Amniotic epithelial cell (primary cell): Measurements from ENCODE around the gene ITGB1BP1.

Experiments
- DNase-seq: peaks from one replicate; pipeline ENCODE4 v3.0.0-alpha.2; 2010; ENCODE audit warnings: low read depth

Gene ITGB1BP1

DNA sequence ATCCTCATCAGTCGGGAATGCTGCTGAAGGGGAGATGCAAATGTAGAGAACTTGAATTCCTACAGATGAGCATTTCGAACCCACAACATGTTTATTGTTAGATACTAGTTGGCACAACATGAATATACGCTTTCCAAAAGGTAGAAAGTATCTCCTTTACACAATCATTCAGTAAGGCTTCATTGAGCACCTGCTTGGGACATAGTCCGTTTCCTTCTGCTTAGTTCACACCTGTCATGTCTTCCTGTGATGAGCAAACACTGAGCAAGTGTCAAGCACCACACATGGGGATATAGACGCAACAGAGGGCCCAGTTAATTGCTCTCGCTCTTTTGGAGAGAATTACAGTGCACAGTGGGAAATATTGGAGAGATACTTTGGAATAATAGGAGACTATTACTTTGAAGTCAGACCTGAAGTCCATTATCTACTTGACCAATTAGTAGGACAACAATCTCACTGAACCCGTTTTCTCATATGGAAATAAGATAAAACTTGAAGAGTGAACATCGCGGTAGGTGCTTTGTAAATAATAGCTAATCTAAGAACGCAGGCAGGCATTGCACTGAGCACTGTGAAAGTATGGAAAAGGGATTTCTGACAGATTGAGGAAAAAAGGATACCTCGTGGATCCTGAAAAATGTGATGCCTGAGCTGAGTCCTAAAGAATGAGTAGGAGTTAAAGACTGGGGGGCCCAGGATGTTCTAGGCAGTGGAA, 1.3 kb upstream of the ITGB1BP1 start:
- DNase-seq, result no peak

DNA sequence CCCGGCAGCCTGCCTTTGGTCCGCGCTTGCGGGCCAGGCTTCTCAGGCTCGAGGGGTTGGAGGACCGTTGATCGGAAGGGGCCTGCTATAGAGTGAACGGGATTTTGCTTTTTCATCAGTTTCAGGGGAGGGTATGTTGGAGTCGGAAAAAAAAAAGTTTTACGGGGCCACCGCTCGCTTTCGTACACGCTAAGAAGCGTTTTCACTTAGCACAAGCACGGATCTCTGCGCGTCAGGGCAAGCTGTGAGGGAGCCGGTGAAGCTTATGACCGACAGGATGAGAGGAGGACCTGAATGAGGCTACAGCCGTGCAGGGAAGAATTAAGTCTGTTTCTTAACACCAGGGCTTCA, 569 bp upstream of the ITGB1BP1 start:
- no peak for DNase-seq

DNA sequence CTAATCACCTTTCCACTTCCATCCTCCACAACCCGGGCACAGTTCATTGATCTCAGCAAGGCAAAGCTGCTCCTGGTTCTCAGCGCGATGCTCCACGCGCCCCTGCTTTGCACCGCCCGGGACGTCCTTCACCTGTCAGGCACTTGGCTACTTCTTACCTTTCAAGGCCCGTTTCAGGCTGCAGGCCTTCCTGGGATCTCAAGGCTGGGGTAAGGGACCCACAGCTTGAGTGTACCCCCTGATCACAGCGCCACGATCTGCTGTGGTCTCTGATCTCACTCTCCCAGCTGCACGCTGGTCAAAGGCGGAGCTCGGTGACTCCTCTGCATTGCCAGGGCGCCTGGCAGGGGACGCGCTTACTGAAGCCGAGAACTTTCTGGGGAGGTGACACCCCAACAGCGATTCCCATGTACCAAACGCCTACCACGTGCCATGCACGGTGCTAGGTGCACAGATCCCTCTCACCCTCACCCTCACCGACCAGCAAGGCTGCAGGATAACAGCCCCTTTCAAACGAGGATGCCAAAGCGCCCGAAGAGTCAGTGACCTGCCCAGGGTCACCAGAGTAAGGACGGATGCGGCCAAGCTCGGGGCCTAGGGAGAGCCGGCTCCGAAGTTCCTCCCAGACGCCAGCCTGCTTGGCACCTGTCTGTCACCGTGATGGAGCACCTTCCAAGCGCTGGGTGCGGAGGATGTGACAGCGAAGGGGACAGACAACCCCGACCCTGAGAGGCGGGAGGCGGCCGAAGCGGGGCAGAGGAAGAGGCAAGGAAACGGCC, 818 bp downstream of the ITGB1BP1 start:
- DNase-seq, result no peak

DNA sequence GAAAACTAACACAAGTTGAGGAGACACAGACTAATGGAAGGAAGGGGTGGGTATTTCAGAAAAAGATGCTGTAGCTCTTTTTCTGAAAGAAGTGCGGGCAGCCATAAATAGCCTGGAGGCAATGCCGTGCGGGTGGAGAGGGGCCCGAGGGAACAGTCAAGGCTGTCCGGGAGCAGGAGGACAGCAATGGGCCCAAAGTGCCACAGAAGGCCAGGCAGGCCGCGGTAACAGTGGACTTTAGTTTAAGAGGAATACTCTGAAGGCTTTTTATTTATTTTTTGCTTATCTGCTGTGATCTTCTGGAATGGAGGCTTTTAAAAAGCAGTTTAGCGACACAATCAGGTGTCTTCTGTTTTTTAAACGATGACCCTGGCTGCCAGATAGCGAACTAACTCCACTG, 2.8 kb downstream of the ITGB1BP1 start:
- DNase-seq, result no peak

DNA sequence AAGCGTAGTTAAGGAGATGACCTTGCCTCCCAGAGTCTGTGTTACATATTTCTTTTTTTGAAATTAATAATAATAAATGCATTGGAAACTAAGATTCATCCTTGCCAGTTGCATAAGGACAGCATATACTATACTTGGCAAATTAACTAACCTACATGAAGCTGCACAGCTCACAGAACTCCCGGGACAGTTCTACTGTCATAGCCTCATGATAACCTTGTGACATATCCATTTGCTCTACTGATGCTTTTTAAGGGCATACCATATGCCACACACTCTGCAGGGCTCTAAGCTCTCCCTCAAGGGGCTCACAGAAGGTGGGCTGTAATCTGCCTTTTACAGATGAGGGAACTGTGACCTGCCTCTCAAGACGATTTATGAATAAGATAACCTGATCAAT, 3.8 kb downstream of the ITGB1BP1 start:
- no peak for DNase-seq

DNA sequence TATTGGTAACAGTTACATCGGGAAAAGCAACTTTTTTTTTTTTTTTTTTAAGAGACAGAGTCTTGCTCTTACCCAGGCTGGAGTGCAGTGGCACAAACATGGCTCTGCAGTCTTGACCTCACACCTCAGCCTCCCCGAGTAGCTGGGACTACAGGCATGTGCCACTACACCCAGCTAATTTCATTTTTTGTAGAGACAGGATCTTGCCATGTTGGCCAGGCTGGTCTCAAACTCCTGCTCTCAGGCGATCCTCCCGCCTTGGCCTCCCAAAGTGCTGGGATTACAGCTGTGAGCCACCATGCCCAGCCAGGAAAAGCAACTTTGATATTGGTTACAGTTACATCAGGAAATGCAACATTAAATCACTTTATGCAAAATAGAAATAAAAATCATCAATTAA, 4.6 kb downstream of the ITGB1BP1 start:
- DNase-seq, result no peak

DNA sequence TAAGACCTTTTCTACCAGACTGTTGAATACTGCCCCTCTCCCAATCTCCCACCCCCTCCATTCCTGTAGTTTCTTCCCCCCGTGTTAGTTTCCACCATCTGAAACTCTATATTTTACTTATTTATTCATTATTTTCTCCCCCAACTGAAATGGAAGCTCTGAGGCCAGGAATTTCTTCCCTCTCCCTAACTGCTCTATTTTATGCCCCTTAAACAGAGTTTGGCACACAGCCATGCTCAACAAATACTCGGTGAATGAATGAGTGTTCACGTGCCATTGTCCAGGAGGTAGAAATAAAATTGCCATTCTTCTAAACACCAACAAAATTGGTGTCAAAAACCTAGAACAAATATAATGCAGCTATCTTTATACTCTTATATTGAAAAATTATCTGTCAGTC, 5.6 kb downstream of the ITGB1BP1 start:
- DNase-seq, result no peak

DNA sequence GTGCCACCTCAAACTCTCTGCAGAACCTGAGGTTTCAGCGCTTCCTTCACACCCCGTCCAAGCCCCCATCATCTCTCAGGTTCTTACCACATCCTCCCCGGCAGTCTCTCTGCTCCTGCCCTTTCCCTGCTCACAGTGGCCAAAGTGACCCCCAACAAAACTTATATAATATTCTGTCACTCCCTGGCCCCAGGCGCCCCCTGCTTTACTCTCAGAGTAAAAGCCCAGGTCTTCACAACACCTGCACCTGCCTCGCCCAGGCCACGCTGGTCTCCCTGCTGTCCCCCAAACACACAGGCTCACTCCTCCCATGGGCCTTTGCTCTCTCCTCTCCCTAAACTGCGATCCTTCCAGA, 6.4 kb downstream of the ITGB1BP1 start:
- DNase-seq, result no peak

DNA sequence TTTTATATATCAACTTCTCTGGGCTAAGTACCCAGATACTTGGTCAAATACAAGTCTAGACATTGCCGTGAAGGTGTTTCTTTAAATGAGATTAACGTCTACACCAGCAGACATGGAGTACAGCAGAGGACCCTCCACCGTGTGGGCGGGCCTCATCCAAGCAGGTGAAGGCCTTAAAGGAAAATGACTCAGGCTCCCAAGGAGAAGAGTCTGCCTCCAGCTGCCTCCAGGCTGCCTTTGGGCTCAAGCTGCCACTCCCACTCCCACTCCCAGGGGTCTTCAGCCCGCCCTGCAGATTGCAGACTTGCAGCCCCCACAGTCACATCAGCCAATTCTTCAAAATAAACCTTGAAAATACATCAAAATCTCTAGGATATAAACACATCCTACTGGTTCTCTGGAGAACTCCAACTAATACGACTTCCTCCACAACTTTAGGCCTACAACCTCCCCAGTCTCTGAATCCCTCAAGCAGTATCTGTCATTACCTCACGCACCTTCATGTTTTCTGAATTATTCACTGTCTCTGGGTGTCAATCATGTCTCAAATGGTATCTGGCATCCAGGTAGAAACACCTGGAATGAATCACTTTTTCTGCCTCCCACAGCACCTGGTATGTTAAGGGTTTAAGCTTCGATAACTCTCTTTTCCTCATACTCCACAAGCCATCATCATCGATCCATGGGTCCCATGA, 6.9 kb downstream of the ITGB1BP1 start:
- no peak for DNase-seq

DNA sequence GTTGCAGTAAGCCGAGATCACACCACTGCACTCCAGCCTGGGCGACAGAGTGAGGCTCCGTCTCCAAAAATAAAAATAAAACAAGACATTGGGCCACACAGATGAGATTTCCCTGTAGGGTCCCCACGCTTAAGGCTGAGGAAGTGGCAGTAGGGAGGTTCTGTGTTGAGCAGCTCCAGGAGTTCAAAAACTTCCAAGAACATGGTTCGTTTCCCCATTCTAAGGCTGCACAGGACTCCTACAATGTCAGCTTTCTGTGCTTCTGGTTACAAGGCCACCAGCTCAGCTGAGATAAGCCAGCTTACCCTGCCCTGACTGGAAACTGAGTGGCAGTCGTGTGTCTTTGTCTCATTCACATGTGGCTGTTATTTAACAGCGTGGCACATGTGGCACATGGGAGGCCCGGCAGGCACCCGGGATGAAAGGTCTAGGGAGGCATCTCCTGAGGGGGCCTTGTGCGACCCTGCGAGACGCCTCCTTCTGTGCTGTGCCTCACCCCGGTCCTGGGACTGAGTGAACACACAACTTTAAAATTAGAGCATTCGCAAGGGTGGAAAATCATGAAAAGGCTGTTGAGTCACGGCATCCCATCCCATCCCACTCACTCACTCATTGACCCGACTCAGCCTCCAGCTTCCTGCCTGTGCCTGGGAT, 7.7 kb downstream of the ITGB1BP1 start:
- DNase-seq, result no peak

DNA sequence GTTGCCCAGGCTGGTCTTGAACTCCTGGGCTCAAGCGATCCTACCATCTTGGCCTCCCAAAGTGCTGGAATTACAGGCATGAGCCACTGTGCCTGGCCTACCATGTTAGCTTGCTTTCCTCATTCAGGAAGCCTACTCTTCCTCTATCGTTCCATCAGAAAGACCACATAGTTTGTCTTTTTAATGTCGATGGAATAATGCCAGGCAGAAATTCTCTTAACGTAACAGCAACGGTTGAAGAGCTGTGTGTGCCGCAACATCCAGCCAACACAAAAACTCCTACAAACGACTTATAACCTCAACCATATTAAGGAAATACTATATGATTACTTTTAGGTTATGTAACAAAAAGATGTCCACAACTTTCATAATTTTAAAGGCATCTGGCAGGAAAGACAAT, 10.5 kb downstream of the ITGB1BP1 start:
- peak; percentile 53 for DNase-seq

DNA sequence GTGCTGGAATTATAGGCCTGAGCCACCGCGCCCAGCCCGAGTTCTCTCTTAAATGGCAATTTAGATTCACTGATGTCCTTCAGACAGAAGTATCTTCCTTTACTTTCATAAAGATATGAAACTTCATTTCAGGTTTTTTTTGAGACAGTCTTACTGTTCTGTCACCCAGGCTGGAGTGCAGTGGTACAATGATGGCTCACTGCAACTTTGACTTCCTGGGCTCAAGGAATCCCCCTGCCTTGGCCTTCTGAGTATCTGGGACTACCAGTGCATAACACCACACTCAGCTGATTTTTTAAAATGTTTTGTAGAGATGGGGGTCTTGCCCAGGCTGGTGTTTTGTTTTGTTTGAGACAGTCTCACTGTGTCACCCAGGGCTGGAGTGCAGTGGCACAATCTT, 13.2 kb downstream of the ITGB1BP1 start:
- no peak for DNase-seq

DNA sequence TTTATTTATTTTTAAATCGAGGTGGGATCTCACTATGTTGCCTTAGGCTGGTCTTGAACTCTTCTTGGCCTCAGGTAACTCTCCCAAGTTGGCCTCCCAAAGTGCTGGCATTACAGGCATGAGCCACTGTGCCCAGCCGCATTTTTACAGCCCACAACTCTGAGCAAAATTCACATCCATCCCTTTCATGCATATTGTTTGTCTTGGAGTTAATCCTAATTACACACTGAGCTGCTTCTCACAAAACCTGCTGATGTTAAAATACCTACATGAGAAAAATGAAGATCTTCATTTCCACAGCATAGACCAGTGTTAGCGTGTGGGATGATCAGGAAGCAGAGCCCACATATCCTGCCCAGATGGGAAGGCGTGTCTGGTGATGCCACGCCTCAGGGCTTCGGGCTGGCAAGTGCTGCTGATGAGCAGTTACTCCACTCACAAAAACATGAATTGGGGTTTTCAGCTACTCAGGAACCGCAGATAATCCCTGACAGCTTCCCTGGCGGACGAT, 14.6 kb downstream of the ITGB1BP1 start:
- peak; percentile 31 for DNase-seq

DNA sequence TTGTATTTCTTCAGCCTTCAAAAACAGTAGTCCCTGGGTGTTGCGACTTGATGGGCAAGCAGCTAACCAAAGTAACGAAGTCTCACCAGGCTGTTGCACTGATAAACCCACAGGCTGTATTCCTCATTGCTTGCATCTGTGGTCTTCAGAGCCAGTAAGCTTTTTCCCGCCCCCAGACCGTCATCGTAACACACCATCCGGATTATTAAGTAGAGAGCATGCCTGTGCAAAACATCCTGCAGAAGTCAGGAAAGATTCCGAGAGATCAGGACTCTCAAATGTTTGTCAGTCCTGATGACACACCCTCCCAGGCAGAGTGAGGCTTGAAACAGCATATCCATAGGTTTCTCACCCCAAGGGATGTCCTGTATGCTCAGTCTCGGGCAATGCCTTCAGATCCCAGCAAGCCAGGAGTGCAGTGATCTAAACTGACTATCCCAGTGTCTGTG, 15.9 kb downstream of the ITGB1BP1 start:
- peak; percentile 71 for DNase-seq

DNA sequence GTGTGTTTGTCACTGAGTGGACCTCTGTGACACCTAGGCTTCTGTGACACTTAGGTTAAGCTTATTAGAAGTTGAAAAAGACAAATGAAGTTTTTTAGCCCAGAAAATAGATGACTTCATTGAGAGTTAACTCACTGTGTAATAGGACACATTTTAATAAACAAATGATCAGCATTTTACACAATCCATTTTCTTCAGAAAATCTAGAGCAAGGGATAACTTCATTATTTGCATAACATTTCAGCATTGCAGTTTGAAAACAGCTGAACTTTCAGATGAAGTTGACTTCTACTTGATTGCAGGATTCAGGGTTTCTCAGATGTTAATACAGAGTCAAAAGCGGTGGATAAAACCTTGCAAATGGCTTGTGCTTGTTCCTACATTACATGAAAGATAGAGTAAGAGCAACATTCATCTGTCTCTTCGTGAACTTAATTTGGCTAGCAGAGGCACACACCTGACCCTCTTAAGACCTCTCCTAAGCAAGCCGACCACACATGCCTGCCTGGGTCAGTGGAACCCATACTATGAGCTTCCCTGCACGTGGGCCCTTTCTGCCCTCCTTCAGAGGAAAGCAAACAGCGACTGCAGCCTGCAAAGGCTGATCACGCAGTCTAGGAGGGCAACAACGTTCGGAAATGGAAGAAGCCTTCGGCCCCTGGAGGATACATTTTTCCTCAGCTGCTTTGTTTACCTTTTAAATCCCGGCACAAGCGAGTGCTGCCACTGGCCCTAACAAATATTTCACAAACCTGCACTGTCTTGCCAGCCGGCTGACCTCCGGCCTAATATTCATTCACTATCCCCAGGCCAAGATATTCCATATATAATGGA, 16.6 kb downstream of the ITGB1BP1 start:
- DNase-seq, result no peak

DNA sequence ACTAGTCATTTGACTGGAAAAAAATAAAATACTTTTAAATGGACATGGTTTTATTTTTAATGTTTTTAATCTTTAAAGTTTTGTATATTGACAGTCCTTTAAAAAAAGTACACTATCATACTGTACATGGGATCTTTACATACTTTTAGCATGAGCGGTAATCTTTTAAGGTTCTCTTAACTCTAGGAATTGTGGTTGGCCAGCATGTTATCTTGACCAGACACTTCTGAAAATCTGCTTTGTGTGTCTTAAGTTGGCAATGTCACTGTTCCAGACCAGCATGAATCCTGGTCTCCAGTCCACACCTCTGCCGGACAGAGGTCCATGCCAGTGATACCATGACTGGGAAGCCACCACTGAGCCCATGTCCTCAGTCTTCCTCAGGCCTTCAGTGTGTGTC, 17.7 kb downstream of the ITGB1BP1 start:
- peak; percentile 54 for DNase-seq

DNA sequence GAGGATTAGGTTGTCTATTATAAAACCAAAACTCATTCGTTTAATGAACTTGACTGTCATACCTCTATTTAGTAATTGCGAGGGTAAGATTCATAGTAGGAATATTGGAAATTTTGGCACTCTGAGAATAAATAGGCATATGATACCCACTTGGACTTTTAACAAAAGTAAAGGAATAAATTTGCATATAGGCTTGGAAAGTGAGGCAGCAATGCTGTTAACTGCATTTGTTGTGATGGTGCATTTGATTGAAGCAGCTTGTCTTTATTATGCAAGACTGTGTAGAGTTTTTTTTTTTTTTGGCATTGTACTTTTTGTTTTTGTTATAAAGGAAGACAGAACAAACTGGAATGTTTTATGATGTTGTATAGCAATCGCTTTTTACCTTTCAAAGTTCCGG, 18.9 kb downstream of the ITGB1BP1 start:
- DNase-seq, result no peak

DNA sequence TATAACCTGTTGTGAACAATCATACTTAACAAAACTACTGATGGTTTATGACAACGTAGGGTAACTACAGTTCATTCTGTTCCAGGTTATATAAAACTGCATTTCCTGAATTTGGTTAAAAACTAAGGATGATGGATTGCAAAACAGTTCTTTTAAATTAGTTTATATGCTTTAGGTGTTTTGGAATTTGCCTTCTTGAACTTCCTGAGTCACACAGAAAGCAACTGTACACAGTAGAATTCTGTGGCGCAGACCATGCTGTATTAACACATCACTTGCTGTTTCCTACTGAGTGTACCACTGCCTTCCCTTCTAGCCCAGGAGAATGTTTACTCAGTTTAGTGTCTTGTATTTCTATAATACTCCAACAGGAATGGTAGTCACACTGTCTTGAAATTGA, 19.4 kb downstream of the ITGB1BP1 start:
- peak; percentile 75 for DNase-seq

DNA sequence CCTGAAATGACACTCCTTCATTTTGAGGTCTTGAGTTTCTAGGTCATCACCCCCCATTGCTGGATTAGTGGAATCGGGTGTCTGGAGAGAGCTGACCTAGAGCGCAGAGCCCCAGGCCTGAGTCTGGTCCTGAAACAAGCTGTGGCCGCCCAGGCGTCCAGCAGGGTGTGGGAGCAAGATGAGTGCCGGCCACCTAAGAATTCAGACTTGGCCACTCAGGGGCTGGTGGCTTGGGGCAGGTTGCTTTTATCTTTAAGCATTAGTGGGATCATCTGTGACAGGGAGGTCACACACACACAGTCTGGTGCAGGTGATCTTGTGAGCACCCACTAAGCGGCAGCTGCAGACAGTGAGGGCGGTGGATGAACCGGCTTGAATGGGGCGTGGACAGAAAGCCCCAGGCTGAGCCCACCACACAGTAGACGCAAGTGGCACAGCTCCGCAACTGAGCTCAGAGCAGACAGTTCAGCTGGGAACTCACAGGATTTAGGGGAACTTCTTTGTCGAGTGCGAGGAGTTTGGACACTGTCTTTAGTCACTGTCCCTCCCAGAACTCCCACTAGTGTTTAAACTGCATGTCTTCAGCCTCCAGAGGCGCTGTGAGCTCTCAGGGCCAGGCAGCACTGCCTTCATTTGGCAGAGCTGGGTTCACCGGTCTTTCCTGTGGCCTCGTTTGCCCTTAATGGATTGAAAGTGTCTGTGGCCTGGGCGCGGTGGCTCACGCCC, 21.5 kb downstream of the ITGB1BP1 start:
- no peak for DNase-seq

DNA sequence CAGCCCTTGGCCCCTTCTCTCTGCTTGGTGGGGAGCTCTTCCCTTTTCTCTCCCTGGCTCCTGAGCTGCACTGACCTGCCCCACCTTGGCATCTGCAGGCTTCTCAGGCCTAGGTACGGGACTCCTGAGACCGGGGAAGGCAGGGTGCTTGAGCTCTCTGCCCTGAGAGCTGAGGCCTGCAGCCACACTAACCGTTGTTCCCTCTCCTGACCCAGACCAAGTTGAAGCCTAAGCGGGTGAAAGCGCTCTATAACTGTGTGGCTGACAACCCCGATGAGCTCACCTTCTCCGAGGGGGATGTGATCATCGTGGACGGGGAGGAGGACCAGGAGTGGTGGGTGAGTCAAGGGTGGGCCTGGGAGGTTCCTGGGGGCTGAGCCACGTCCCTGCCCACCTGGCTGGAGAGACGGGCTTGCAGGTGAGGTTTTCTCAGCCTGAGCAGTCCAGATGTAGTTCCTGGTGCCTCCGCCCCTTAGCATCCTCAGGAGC, 22.2 kb downstream of the ITGB1BP1 start:
- DNase-seq, result no peak
